Vein endothelial cell (primary cell): ENCODE measurements around the gene EIF1AX. TPM values are rescaled to one million over a fixed set of nuclear protein-coding genes. Genes with fewer than 3 reads are reported as not detected.
A peak's percentile ranks its signal among the peaks of the same experiment; 100 is the strongest.

ENCODE experiments used
- small RNA-seq: library from RNA; depleted of rRNA; stranded (forward); fragments of <200 nt; gene quantifications from one replicate; pipeline ENCODE3, GENCODE V24; 2012
- total RNA-seq: library from RNA; depleted of rRNA; stranded (reverse); fragments of >200 nt; gene quantifications from 2 replicates; pipeline ENCODE4 v1.2.3, GENCODE V29; 2012

EIF1AX gene, protein sequence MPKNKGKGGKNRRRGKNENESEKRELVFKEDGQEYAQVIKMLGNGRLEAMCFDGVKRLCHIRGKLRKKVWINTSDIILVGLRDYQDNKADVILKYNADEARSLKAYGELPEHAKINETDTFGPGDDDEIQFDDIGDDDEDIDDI
- total RNA-seq = 33.0 and 54.4 TPM in 2 replicates

DNA sequence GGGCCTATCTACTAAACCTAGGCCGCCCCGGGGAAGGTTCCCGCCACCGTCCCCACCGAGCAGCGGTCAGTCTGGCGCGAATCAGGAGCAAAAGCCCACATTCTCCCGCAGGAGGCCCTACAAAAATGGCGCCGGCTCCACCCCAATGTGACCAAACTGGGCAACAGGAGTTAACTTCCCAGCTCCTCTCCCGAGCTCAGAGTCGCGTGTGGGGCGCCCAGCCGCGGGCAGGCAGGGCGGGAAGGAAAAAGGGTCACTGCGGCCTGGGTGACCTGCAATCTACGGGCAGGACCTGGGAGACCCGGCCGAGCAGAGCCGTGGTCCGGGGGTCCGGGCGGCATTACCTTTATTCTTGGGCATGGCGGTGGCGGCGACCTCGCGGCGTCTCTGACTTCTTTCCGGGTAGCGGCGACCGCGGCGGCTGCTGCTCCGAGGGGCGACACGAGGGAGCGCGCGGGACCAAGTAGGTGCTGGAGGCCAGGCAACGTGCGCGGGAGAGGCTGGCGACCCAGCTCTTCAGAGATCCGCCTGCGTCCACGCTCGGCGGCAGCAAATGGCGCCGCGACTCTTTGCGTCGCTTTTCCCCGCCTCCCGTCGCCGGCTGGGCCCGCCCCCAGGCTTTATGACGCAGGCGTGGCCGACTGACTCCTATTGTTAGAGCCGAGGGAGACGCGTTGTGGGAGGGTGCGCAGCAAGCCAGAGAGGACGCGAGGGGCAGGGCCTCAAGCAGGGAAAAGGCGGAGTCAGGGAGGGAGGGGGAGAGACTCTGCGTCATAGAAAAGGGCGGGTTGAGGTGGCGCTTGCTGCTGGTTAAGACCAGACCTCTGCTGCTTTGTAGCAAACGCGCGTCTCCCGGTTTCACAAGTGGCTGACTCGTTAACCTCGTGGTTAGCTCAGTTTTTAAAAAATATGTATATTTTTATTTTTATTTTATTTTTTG is at the start of gene EIF1AX:
Gene EIF1AX, minus strand, starts transcription at position 558 of the 940 bp plus-strand sequence. Its CDS starts 198 bp downstream, at position 360.

DNA sequence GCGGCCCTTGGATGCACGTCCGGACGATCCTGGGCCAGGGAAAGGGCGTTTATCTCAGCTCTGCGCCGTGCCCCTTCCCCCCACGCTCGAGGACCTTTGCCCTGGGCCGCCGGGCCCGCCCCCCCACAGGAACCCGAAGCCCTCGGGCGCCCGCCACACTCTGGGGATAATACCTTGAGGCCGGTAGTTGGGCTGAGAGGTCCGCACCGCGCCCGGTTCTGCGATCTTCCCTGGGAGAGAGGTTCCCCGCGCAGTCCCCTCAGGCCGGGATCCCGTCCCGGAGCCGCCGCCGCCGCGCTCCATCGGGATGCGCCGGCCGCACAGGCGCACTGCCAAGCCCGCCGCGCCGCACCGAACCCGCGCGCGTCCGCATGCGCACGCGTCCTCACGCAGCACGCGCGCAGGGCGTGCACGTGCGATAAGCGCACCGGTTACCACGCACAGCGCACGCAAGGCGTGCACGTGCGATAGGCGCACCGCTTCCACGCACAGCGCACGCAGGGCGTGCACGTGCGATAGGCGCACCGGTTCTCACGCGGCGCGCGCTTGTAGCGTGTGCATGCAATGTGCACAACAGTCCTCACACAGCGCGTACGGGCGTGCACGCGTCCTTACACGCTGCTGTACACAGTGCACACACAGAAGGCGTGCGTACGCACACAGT is 24.9 kb downstream of the EIF1AX start, which contains the start of gene MAP7D2:
Gene MAP7D2, minus strand, starts transcription at position 331 of the 664 bp plus-strand sequence. Its CDS starts 28 bp downstream, at position 303.

Small RNAs within 50 kb of the gene (small RNA-seq; reads per million reads assigned to genes)
- gene RF00493 (28.6 reads per million, percentile 98 among the genes with 10 or more reads in this experiment), gene RF00494 (not detected)

Other genes starting within 250 kb of the EIF1AX start
- 3.3 and 3.8 TPM in 2 replicates for gene BCLAF3, start 150.8 kb downstream of the EIF1AX start, total RNA-seq
- gene MAP7D2, start 24.9 kb downstream of the EIF1AX start, total RNA-seq = 0.33 and 0.38 TPM in 2 replicates
- 115 and 158 TPM in 2 replicates for gene RPS6KA3, start 125.1 kb upstream of the EIF1AX start, total RNA-seq